Heart right ventricle (tissue), 16 donors: ENCODE data around the gene GPR180. TPM values are rescaled to one million over a fixed set of nuclear protein-coding genes. Genes with fewer than 3 reads are reported as not detected.

Experiments
- ATAC-seq, 8 donors: fragments of 200-7000 bp; cut with Tn5 transposase; one replicate each; pipeline ENCODE4 v1.9.1; 2020; ENCODE audit warnings: mild to moderate bottlenecking in 8 of 8, moderate library complexity in 8 of 8, moderate number of reproducible peaks in 1 of 8
- DNase-seq, 2 donors: peaks; one replicate each; pipeline ENCODE4 v3.0.0-alpha.2; 2020
- H3K27ac ChIP-seq, 10 donors: fragments of 200-600 bp; sonication (generic) in 2 of 10; one replicate each; pipeline versions ENCODE4 v1.5.0 to v1.8.0; 2020 to 2022; ENCODE audit warnings: mild to moderate bottlenecking in 3 of 10
- H3K27me3 ChIP-seq, 7 donors: fragments of 200-600 bp; one replicate each; pipeline ENCODE4 v1.8.0; 2021 to 2022; ENCODE audit warnings: mild to moderate bottlenecking in 2 of 7
- H3K36me3 ChIP-seq, 9 donors: fragments of 200-600 bp; sonication (generic) in 1 of 9; one replicate each; pipeline versions ENCODE4 v1.5.0 to v1.8.0; 2020 to 2022; ENCODE audit warnings: mild to moderate bottlenecking in 2 of 9
- H3K4me1 ChIP-seq, 9 donors: fragments of 200-600 bp; sonication (generic) in 1 of 9; one replicate each; pipeline versions ENCODE4 v1.5.0 to v1.8.0; 2020 to 2022; ENCODE audit warnings: mild to moderate bottlenecking in 4 of 9
- H3K4me3 ChIP-seq, 10 donors: fragments of 200-600 bp; sonication (generic) in 2 of 10; one replicate each; pipeline versions ENCODE4 v1.5.0 to v1.8.0; 2020 to 2022; ENCODE audit warnings: mild to moderate bottlenecking in 7 of 10, moderate library complexity in 2 of 10
- H3K9me3 ChIP-seq, 11 donors: fragments of 200-600 bp in 10 of 11; sonication (generic) in 2 of 11; one replicate each; pipeline versions ENCODE4 v1.5.0 to v1.8.0; 2013 to 2022; ENCODE audit warnings: mild to moderate bottlenecking in 2 of 11, control low read depth in 1 of 11, moderate library complexity in 1 of 11
- CTCF ChIP-seq, 9 donors: fragments of 200-600 bp; sonication (generic) in 2 of 9; IDR thresholded peaks; one replicate each; pipeline versions ENCODE4 v1.5.0 to v1.8.0; 2021 to 2022; ENCODE audit warnings: antibody characterized with exemption in 9 of 9, mild to moderate bottlenecking in 5 of 9, moderate library complexity in 1 of 9
- WGBS, 2 donors: extraction: QIAGEN DNeasy Blood & Tissue Kit; methylation state at CpG; one replicate each; pipeline ENCODE4 v1.1.7; 2013; ENCODE audit warnings: inconsistent platforms in 1 of 2; 5-methylcytosine and 5-hydroxymethylcytosine counted together
- intact Hi-C, 10 donors: fragments of 100-400 bp; cut with DNase I; formaldehyde crosslinking; loops; one replicate each; pipeline versions ENCODE4 v1.11.1 to v1.14.2; 2022
- polyA plus RNA-seq, 2 donors: library from polyadenylated mRNA; stranded (reverse); fragments of 200-250 nt; gene quantifications; one replicate each; pipeline ENCODE4 v1.2.3, GENCODE V29; 2013
- total RNA-seq, 10 donors: library from RNA; stranded (reverse); fragmentation: NEBNext Ultra II Directional in 3 of 10; extraction: Animal tissue kit (Norgen Biotek cat#: 25700) in 3 of 10; gene quantifications; one replicate each; pipeline versions ENCODE4 v1.2.1 to v1.2.4, GENCODE V29; 2021 to 2023
- donor health status: Arrhythmogenic right ventricular cardiomyopathy.
- donor health status: ischemic (EF 13 %, LVEDD 7.1; RV severe dilation, severe dysfunction).
- donor health status: healthy with polysubstance abuse.
- donor health status: DM: no; HTN: yes; CAD: no.
- donor health status: DM: no; HTN: no; CAD: no.
- donor health status: ischemic (EF 25% LVEDD 6.9; RV normal size, moderate dysfunction).
- donor health status: ischemic (EF 25% LVEDD 5.7; RV mildly dilated, moderate dysfunction).
- donor health status: healthy.
- donor health status: DM: yes; HTN: yes; CAD: no.
- donor health status: Ischemic cardiomyopathy.
- donor health status: ischemic (EF 35%, LVEDD 5.7; RV mildly dilated, moderate dysfunction).
- donor health status: nonischemic (EF 11% LVEDD 7.7; RV severe dilation, severe dysfunction).
- donor health status: DM: yes; HTN: yes; CAD: no.
- donor health status: PGD.
- donor health status: ischemic (EF 29% LVEDD 5.4; RV normal size, mild dysfunction).
- donor health status: nonischemic (EF 23%, LVEDD 6.1; RV moderate dilation, normal function).

The GPR180 gene
- total and polyA plus RNA-seq, 12 donors = 1.5 to 5.2 (median 2.9) TPM

GRCh38 chr13:94586371-94586770 is 15.3 kb upstream of the GPR180 start:
- no peak for TF ChIP-seq CTCF (IDR thresholded peaks at IDR 0.05)
- 92 to 96% methylated on average over 7 of the region's 7 CpGs for WGBS, 2 donors
- intact Hi-C loops = no loop called here
- H3K27ac ChIP-seq = no peak overlapping the region
- H3K4me1 ChIP-seq = no peaks in the 10 kb centered on the region
- no peak for DNase-seq
- H3K4me3 ChIP-seq = no peak overlapping the region
- no peaks in the 10 kb centered on the region for H3K9me3 ChIP-seq
- peaks cover 0 to 97% (median 9%) of the 10 kb centered on the region in 9 donors for H3K36me3 ChIP-seq
- H3K27me3 ChIP-seq = no peaks in the 10 kb centered on the region
- ATAC-seq = no peak

GRCh38 chr13:94588541-94588940 is 13.1 kb upstream of the GPR180 start:
- peaks cover 0 to 8% (median under 1%) of the 10 kb centered on the region in 9 donors for H3K4me1 ChIP-seq
- no peak for TF ChIP-seq CTCF (IDR thresholded peaks at IDR 0.05)
- 79 to 82% methylated on average over 4 of the region's 4 CpGs for WGBS, 2 donors
- no peak for ATAC-seq
- H3K36me3 ChIP-seq = peaks cover 0 to 97% (median 12%) of the 10 kb centered on the region in 9 donors
- intact Hi-C loops = no loop called here
- no peak overlapping the region for H3K4me3 ChIP-seq
- DNase-seq = no peak
- no peaks in the 10 kb centered on the region for H3K27me3 ChIP-seq
- H3K9me3 ChIP-seq = no peaks in the 10 kb centered on the region
- no peak overlapping the region for H3K27ac ChIP-seq

GRCh38 chr13:94590744-94591143 is 10.9 kb upstream of the GPR180 start:
- no peak for TF ChIP-seq CTCF (IDR thresholded peaks at IDR 0.05)
- 98% methylated on average over 3 of the region's 3 CpGs for WGBS, 2 donors
- intact Hi-C loops = loop anchor here in 2 of 10 donors (5.0 to 10.0 kb wide), 2 partner anchors 33 to 46 kb away; no protein-coding TSS in a partner anchor

GRCh38 chr13:94595001-94595949 is 6.4 kb upstream of the GPR180 start:
- peak overlapping the region in 9 of 10 donors; percentile 67 to 95 (median 85) for H3K27ac ChIP-seq
- H3K9me3 ChIP-seq = no peaks in the 10 kb centered on the region
- peaks cover 0 to 36% (median 12%) of the 10 kb centered on the region in 9 donors for H3K36me3 ChIP-seq
- TF ChIP-seq CTCF (IDR thresholded peaks at IDR 0.05) = no peak
- intact Hi-C loops = loop anchor here in 5 of 10 donors (2.0 to 10.0 kb wide), 4 partner anchors 43 to 50 kb away; no protein-coding TSS in a partner anchor
- H3K4me1 ChIP-seq = peaks cover 4 to 35% (median 21%) of the 10 kb centered on the region in 9 donors
- WGBS, 2 donors = 8 to 9% methylated on average over 16 of the region's 16 CpGs
- peak; percentile 31 to 72 (median 70) for ATAC-seq
- peak overlapping the region; percentile 26 to 98 (median 90) for H3K4me3 ChIP-seq
- no peaks in the 10 kb centered on the region for H3K27me3 ChIP-seq
- no peak for DNase-seq

More at GRCh38 chr13:94590744-94591143, 10.9 kb upstream of the GPR180 start:
- DNase-seq = no peak
- Histone ChIP-seq H3K4me1 (peaks cover 4 to 29% (median 19%) of the 10 kb centered on the region in 9 donors), H3K27ac (no peak overlapping the region), H3K4me3 (no peak overlapping the region), H3K36me3 (peaks cover 0 to 78% (median 12%) of the 10 kb centered on the region in 9 donors), H3K9me3 (no peaks in the 10 kb centered on the region), H3K27me3 (no peaks in the 10 kb centered on the region)
- ATAC-seq = no peak
